ENCODE measurements around the gene PPM1H.

- TF ChIP-seq CTCF (conservative IDR thresholded peaks at IDR 0.05 in 1 of 2, IDR thresholded peaks at IDR 0.05 in 1 of 2; ENCODE audit: extremely low read depth in 1 of 2, insufficient read depth in 1 of 2, low read depth in 1 of 2, low read length in 2 of 2): no peak
- TF ChIP-seq EZH2 (IDR thresholded peaks at IDR 0.05; ENCODE audit: borderline replicate concordance, low read length): no peak
Observed at GRCh38 chr12:62632411-62632918, 302.5 kb downstream of the PPM1H start.

Measured in mammary epithelial cell (primary cell).